HCT116 (cell line): ENCODE results near the gene ZSWIM6.

Experiments used
- ATF3 ChIP-seq: IDR thresholded peaks from 2 replicates; pipeline ENCODE4 v1.6.1; 2012
- CEBPB ChIP-seq: IDR thresholded peaks from 2 replicates; pipeline ENCODE4 v1.6.1; 2012; ENCODE audit warnings: low read depth
- CTCF ChIP-seq, 3 experiments: fragments of 200-600 bp in 1 of 3; sonication (generic) in 1 of 3; IDR thresholded peaks in 2 of 3; conservative IDR thresholded peaks in 1 of 3; 2 replicates each; pipeline ENCODE4 v1.5.1; 2012 to 2017; ENCODE audit warnings: low read depth in 2 of 3, low read length in 2 of 3, antibody characterized with exemption in 1 of 3, borderline replicate concordance in 1 of 3, control low read depth in 1 of 3, mild to moderate bottlenecking in 1 of 3, mixed read lengths in 1 of 3, mixed run types in 1 of 3, moderate library complexity in 1 of 3; ENCODE audit not compliant: insufficient read depth in 1 of 3
- EGR1 ChIP-seq: IDR thresholded peaks from 2 replicates; pipeline ENCODE4 v1.6.1; 2012; ENCODE audit warnings: low read depth
- EZH2phosphoT487 ChIP-seq: fragments of 200-600 bp; IDR thresholded peaks from 2 replicates; pipeline ENCODE4 v1.6.1; 2018; ENCODE audit warnings: antibody characterized with exemption, borderline replicate concordance
- MAX ChIP-seq: IDR thresholded peaks from 2 replicates; pipeline ENCODE4 v1.6.1; 2012
- POLR2A ChIP-seq: IDR thresholded peaks from 2 replicates; pipeline ENCODE4 v1.7.0; 2011; ENCODE audit warnings: borderline replicate concordance; ENCODE audit not compliant: insufficient read depth, insufficient read length; ENCODE audit errors: extremely low read depth
- RAD21 ChIP-seq: IDR thresholded peaks from 2 replicates; pipeline ENCODE4 v1.6.1; 2012; ENCODE audit warnings: low read depth, mild to moderate bottlenecking
- ZNF274 ChIP-seq: fragments of 200-500 bp; sonication (Bioruptor generic); IDR thresholded peaks from 2 replicates; pipeline ENCODE4 v1.6.1; 2014; ENCODE audit warnings: mild to moderate bottlenecking, low read depth, low read length, inconsistent platforms

- no peak for TF ChIP-seq CTCF (IDR thresholded peaks at IDR 0.05 in 2 of 3, conservative IDR thresholded peaks at IDR 0.05 in 1 of 3; ENCODE audit: borderline replicate concordance in 1 of 3, insufficient read depth in 1 of 3, low read depth in 2 of 3, low read length in 2 of 3)
- no peak for TF ChIP-seq ZNF274
- TF ChIP-seq POLR2A = no peak
- TF ChIP-seq EZH2phosphoT487 = no peak
- no peak for TF ChIP-seq ATF3
- no peak for TF ChIP-seq CEBPB
- TF ChIP-seq RAD21 = no peak
- no peak for TF ChIP-seq MAX
- no peak for TF ChIP-seq EGR1
Measured at GRCh38 chr5:61394078-61394704, 62.1 kb downstream of the ZSWIM6 start.
